GM23338 (cell line): Measurements from ENCODE around the gene TMCC1. TPM values are rescaled to one million over a fixed set of nuclear protein-coding genes. Genes with fewer than 3 reads are reported as not detected.

Source experiments
- ATAC-seq: fragments of 200-7000 bp; cut with Tn5 transposase; 3 replicates; pipeline ENCODE4 v1.9.1; 2020
- DNase-seq: peaks from one replicate; pipeline ENCODE4 v3.0.0-alpha.2; 2015; ENCODE audit warnings: low spot score
- H2AFZ ChIP-seq: fragments of 200-600 bp; sonication (generic); 2 replicates; pipeline ENCODE4 v1.8.0; 2016; ENCODE audit warnings: antibody characterized with exemption, mild to moderate bottlenecking, moderate library complexity
- H3F3A ChIP-seq: fragments of 200-600 bp; sonication (generic); replicated peaks from 2 replicates; pipeline ENCODE4 v1.8.0; 2017; ENCODE audit warnings: antibody characterized with exemption, mixed run types, low read depth
- H3K27ac ChIP-seq: fragments of 200-600 bp; sonication (generic); 2 replicates; pipeline ENCODE4 v1.6.1; 2016; ENCODE audit warnings: low read depth
- H3K27me3 ChIP-seq: fragments of 200-600 bp; sonication (generic); 2 replicates; pipeline ENCODE4 v1.8.0; 2016; ENCODE audit warnings: mild to moderate bottlenecking, mixed run types, moderate library complexity; ENCODE audit not compliant: insufficient read depth
- H3K36me3 ChIP-seq: fragments of 200-600 bp; sonication (generic); 2 replicates; pipeline ENCODE4 v1.8.0; 2016; ENCODE audit warnings: mild to moderate bottlenecking; ENCODE audit not compliant: insufficient read depth
- H3K4me1 ChIP-seq: fragments of 200-600 bp; sonication (generic); 2 replicates; pipeline ENCODE4 v1.8.0; 2016; ENCODE audit warnings: mild to moderate bottlenecking, moderate library complexity; ENCODE audit not compliant: insufficient read depth
- H3K4me2 ChIP-seq: fragments of 200-600 bp; sonication (generic); 2 replicates; pipeline ENCODE4 v1.7.1; 2017; ENCODE audit warnings: mixed run types
- H3K4me3 ChIP-seq: fragments of 200-600 bp; sonication (generic); 2 replicates; pipeline ENCODE4 v1.6.1; 2016; ENCODE audit warnings: mixed run types
- H3K79me2 ChIP-seq: fragments of 200-600 bp; sonication (generic); replicated peaks from 2 replicates; pipeline ENCODE4 v1.8.0; 2017; ENCODE audit warnings: mild to moderate bottlenecking; ENCODE audit not compliant: insufficient read depth
- H3K9me2 ChIP-seq: fragments of 200-600 bp; sonication (generic); 2 replicates; pipeline ENCODE4 v1.8.0; 2017; ENCODE audit not compliant: insufficient read depth
- H4K20me1 ChIP-seq: fragments of 200-600 bp; sonication (generic); replicated peaks from 2 replicates; pipeline ENCODE4 v1.8.0; 2017; ENCODE audit warnings: mild to moderate bottlenecking; ENCODE audit not compliant: insufficient read depth
- H3K27ac Mint-ChIP-seq: 2 replicates; pipeline ENCODE4 v1.8.0; 2020; ENCODE audit warnings: inconsistent platforms, mild to moderate bottlenecking, moderate library complexity, mixed read lengths
- H3K27me3 Mint-ChIP-seq: 3 replicates; pipeline ENCODE4 v1.8.0; 2022; ENCODE audit warnings: low read depth, mild to moderate bottlenecking, moderate library complexity, mixed read lengths, inconsistent platforms; ENCODE audit not compliant: insufficient read depth, poor library complexity
- H3K36me3 Mint-ChIP-seq: 3 replicates; pipeline ENCODE4 v1.8.0; 2021; ENCODE audit warnings: low read depth, mild to moderate bottlenecking, inconsistent platforms, moderate library complexity, mixed read lengths
- H3K4me1 Mint-ChIP-seq: 3 replicates; pipeline ENCODE4 v1.8.0; 2020; ENCODE audit warnings: mild to moderate bottlenecking, inconsistent platforms, mixed read lengths
- H3K4me3 Mint-ChIP-seq: 3 replicates; pipeline ENCODE4 v1.8.0; 2021; ENCODE audit warnings: moderate library complexity, mild to moderate bottlenecking, inconsistent platforms, mixed read lengths
- H3K9me3 Mint-ChIP-seq: 3 replicates; pipeline ENCODE4 v1.8.0; 2020; ENCODE audit warnings: moderate library complexity, mild to moderate bottlenecking, inconsistent platforms, mixed read lengths
- CREB1 ChIP-seq: fragments of 250-450 bp; sonication (Bioruptor Pico); IDR thresholded peaks from 2 replicates; pipeline ENCODE4 v1.5.0; 2020; ENCODE audit warnings: low read depth, mild to moderate bottlenecking, moderate library complexity
- EZH2 ChIP-seq: fragments of 200-600 bp; sonication (generic); IDR thresholded peaks from one replicate; pipeline ENCODE4 v1.8.0; 2017; ENCODE audit warnings: antibody characterized with exemption, mild to moderate bottlenecking, low read depth; ENCODE audit not compliant: unreplicated experiment
- EZH2phosphoT487 ChIP-seq: fragments of 200-600 bp; sonication (generic); IDR thresholded peaks from one replicate; pipeline ENCODE4 v1.8.1; 2018; ENCODE audit warnings: antibody characterized with exemption; ENCODE audit not compliant: unreplicated experiment
- JUNB ChIP-seq: IDR thresholded peaks from one replicate; pipeline ENCODE4 v1.6.1; 2016; ENCODE audit warnings: antibody characterized with exemption; ENCODE audit not compliant: unreplicated experiment
- NANOG ChIP-seq: IDR thresholded peaks from 2 replicates; pipeline ENCODE4 v1.6.1; 2016; ENCODE audit warnings: antibody characterized with exemption, borderline replicate concordance
- POLR2AphosphoS5 ChIP-seq: IDR thresholded peaks from 2 replicates; pipeline ENCODE4 v1.6.1; 2016; ENCODE audit warnings: antibody characterized with exemption, low read depth
- STAT1 ChIP-seq: IDR thresholded peaks from one replicate; pipeline ENCODE4 v1.6.1; 2016; ENCODE audit warnings: antibody characterized with exemption; ENCODE audit not compliant: unreplicated experiment
- ZNF114 ChIP-seq: fragments of 250-450 bp; sonication (Bioruptor Pico); IDR thresholded peaks from 2 replicates; pipeline ENCODE4 v1.5.0; 2020; ENCODE audit warnings: mild to moderate bottlenecking, moderate library complexity
- ZNF331 ChIP-seq: fragments of 250-450 bp; sonication (Bioruptor Pico); IDR thresholded peaks from 2 replicates; pipeline ENCODE4 v1.5.0; 2020; ENCODE audit warnings: low read depth, mild to moderate bottlenecking, moderate library complexity
- polyA plus RNA-seq: library from polyadenylated mRNA; unstranded; fragments of >200 nt; fragmentation: Nextera tagmentation; extraction: Ambion mirVana; gene quantifications from 2 replicates; pipeline ENCODE4 v1.2.1, GENCODE V29; 2016
- total RNA-seq: library from RNA; depleted of rRNA; stranded (reverse); fragments of >200 nt; shearing (Covaris generic); gene quantifications from 2 replicates; pipeline ENCODE4 v1.2.3, GENCODE V29; 2014
- TF ChIP-seq, protein P1 (sequence below): fragments of 250-450 bp; sonication (Bioruptor Pico); IDR thresholded peaks from 2 replicates; pipeline ENCODE4 v1.5.0; 2020; ENCODE audit warnings: mild to moderate bottlenecking, moderate library complexity
- TF ChIP-seq, protein P2 (sequence below): IDR thresholded peaks from 2 replicates; pipeline ENCODE4 v1.6.1; 2016; ENCODE audit warnings: antibody characterized with exemption
- TF ChIP-seq, protein P3 (sequence below): IDR thresholded peaks from one replicate; pipeline ENCODE4 v1.6.1; 2018; ENCODE audit warnings: antibody characterized with exemption; ENCODE audit not compliant: unreplicated experiment
- TF ChIP-seq, protein P4 (sequence below), 2 experiments: fragments of 200-600 bp in 1 of 2; sonication (generic) in 1 of 2; conservative IDR thresholded peaks; 2 replicates each; pipeline versions ENCODE4 v1.5.1 to v1.6.1; 2016 to 2017; ENCODE audit warnings: antibody characterized with exemption in 2 of 2, low read depth in 2 of 2, mild to moderate bottlenecking in 2 of 2, moderate library complexity in 1 of 2

The TMCC1 gene
- total and polyA plus RNA-seq, 2 experiments from 2014 or later = 8.2 to 18.4 TPM

DNA sequence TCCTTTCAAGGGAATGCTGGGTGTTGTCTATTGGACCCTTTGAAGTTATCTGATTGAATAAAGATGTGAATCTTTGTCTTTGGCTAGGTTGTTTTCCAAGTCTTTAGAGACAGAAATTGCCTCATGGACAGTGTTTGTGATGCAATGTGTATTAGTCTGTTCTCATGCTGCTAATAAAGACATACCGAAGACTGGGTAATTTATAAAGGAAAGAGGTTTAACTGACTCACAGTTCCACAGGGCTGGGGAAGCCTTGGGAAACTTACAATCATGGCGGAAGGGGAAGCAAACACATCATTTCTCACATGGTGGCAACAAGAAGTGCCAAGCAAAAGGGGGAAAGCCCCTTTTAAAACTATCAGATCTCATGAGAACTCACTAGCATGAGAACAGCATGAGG, 198.3 kb downstream of the TMCC1 start:
- no peak for DNase-seq
- Mint-ChIP-seq H3K4me3 (no peak overlapping the region), H3K27ac (no peak overlapping the region), H3K9me3 (peaks cover 37% of the 10 kb centered on the region), H3K36me3 (peaks cover 41% of the 10 kb centered on the region), H3K4me1 (peaks cover 32% of the 10 kb centered on the region), H3K27me3 (peaks cover 5% of the 10 kb centered on the region)
- no peak for TF ChIP-seq ZNF114 (CRISPR knock-in tag)
- TF ChIP-seq STAT1 = no peak
- no peak for TF ChIP-seq CREB1
- TF ChIP-seq, protein P1, sequence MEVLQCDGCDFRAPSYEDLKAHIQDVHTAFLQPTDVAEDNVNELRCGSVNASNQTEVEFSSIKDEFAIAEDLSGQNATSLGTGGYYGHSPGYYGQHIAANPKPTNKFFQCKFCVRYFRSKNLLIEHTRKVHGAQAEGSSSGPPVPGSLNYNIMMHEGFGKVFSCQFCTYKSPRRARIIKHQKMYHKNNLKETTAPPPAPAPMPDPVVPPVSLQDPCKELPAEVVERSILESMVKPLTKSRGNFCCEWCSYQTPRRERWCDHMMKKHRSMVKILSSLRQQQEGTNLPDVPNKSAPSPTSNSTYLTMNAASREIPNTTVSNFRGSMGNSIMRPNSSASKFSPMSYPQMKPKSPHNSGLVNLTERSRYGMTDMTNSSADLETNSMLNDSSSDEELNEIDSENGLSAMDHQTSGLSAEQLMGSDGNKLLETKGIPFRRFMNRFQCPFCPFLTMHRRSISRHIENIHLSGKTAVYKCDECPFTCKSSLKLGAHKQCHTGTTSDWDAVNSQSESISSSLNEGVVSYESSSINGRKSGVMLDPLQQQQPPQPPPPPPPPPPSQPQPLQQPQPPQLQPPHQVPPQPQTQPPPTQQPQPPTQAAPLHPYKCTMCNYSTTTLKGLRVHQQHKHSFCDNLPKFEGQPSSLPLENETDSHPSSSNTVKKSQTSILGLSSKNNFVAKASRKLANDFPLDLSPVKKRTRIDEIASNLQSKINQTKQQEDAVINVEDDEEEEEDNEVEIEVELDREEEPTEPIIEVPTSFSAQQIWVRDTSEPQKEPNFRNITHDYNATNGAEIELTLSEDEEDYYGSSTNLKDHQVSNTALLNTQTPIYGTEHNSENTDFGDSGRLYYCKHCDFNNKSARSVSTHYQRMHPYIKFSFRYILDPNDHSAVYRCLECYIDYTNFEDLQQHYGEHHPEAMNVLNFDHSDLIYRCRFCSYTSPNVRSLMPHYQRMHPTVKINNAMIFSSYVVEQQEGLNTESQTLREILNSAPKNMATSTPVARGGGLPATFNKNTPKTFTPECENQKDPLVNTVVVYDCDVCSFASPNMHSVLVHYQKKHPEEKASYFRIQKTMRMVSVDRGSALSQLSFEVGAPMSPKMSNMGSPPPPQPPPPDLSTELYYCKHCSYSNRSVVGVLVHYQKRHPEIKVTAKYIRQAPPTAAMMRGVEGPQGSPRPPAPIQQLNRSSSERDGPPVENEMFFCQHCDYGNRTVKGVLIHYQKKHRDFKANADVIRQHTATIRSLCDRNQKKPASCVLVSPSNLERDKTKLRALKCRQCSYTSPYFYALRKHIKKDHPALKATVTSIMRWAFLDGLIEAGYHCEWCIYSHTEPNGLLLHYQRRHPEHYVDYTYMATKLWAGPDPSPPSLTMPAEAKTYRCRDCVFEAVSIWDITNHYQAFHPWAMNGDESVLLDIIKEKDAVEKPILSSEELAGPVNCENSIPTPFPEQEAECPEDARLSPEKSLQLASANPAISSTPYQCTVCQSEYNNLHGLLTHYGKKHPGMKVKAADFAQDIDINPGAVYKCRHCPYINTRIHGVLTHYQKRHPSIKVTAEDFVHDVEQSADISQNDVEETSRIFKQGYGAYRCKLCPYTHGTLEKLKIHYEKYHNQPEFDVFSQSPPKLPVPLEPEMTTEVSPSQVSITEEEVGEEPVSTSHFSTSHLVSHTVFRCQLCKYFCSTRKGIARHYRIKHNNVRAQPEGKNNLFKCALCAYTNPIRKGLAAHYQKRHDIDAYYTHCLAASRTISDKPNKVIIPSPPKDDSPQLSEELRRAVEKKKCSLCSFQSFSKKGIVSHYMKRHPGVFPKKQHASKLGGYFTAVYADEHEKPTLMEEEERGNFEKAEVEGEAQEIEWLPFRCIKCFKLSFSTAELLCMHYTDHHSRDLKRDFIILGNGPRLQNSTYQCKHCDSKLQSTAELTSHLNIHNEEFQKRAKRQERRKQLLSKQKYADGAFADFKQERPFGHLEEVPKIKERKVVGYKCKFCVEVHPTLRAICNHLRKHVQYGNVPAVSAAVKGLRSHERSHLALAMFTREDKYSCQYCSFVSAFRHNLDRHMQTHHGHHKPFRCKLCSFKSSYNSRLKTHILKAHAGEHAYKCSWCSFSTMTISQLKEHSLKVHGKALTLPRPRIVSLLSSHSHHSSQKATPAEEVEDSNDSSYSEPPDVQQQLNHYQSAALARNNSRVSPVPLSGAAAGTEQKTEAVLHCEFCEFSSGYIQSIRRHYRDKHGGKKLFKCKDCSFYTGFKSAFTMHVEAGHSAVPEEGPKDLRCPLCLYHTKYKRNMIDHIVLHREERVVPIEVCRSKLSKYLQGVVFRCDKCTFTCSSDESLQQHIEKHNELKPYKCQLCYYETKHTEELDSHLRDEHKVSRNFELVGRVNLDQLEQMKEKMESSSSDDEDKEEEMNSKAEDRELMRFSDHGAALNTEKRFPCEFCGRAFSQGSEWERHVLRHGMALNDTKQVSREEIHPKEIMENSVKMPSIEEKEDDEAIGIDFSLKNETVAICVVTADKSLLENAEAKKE (CRISPR knock-in tag) = no peak
- no peak for TF ChIP-seq JUNB
- TF ChIP-seq NANOG = no peak
- TF ChIP-seq, protein P2, sequence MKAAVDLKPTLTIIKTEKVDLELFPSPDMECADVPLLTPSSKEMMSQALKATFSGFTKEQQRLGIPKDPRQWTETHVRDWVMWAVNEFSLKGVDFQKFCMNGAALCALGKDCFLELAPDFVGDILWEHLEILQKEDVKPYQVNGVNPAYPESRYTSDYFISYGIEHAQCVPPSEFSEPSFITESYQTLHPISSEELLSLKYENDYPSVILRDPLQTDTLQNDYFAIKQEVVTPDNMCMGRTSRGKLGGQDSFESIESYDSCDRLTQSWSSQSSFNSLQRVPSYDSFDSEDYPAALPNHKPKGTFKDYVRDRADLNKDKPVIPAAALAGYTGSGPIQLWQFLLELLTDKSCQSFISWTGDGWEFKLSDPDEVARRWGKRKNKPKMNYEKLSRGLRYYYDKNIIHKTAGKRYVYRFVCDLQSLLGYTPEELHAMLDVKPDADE = no peak
- TF ChIP-seq EZH2phosphoT487 = no peak
- TF ChIP-seq, protein P3, sequence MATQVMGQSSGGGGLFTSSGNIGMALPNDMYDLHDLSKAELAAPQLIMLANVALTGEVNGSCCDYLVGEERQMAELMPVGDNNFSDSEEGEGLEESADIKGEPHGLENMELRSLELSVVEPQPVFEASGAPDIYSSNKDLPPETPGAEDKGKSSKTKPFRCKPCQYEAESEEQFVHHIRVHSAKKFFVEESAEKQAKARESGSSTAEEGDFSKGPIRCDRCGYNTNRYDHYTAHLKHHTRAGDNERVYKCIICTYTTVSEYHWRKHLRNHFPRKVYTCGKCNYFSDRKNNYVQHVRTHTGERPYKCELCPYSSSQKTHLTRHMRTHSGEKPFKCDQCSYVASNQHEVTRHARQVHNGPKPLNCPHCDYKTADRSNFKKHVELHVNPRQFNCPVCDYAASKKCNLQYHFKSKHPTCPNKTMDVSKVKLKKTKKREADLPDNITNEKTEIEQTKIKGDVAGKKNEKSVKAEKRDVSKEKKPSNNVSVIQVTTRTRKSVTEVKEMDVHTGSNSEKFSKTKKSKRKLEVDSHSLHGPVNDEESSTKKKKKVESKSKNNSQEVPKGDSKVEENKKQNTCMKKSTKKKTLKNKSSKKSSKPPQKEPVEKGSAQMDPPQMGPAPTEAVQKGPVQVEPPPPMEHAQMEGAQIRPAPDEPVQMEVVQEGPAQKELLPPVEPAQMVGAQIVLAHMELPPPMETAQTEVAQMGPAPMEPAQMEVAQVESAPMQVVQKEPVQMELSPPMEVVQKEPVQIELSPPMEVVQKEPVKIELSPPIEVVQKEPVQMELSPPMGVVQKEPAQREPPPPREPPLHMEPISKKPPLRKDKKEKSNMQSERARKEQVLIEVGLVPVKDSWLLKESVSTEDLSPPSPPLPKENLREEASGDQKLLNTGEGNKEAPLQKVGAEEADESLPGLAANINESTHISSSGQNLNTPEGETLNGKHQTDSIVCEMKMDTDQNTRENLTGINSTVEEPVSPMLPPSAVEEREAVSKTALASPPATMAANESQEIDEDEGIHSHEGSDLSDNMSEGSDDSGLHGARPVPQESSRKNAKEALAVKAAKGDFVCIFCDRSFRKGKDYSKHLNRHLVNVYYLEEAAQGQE = no peak
- TF ChIP-seq, protein P4, sequence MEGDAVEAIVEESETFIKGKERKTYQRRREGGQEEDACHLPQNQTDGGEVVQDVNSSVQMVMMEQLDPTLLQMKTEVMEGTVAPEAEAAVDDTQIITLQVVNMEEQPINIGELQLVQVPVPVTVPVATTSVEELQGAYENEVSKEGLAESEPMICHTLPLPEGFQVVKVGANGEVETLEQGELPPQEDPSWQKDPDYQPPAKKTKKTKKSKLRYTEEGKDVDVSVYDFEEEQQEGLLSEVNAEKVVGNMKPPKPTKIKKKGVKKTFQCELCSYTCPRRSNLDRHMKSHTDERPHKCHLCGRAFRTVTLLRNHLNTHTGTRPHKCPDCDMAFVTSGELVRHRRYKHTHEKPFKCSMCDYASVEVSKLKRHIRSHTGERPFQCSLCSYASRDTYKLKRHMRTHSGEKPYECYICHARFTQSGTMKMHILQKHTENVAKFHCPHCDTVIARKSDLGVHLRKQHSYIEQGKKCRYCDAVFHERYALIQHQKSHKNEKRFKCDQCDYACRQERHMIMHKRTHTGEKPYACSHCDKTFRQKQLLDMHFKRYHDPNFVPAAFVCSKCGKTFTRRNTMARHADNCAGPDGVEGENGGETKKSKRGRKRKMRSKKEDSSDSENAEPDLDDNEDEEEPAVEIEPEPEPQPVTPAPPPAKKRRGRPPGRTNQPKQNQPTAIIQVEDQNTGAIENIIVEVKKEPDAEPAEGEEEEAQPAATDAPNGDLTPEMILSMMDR (conservative IDR thresholded peaks at IDR 0.05; ENCODE audit: low read depth in 2 of 2) = no peak
- TF ChIP-seq EZH2 = no peak
- no peak for TF ChIP-seq ZNF331
- TF ChIP-seq POLR2AphosphoS5 = no peak
- Histone ChIP-seq H4K20me1 (no peaks in the 10 kb centered on the region), H3K36me3 (0 out of 2 replicates have a peak, but pooled peaks cover 8% of the 10 kb centered on the region), H3K27me3 (no peaks in the 10 kb centered on the region), H2AFZ (no peak overlapping the region), H3K9me2 (no peaks in the 10 kb centered on the region), H3F3A (no peaks in the 10 kb centered on the region), H3K4me2 (no peak overlapping the region), H3K27ac (no peak overlapping the region), H3K4me1 (peaks cover 24% of the 10 kb centered on the region), H3K4me3 (no peak overlapping the region), H3K79me2 (peaks cover 3% of the 10 kb centered on the region; the same call in 1 of the 2 replicates)
- no peak for ATAC-seq
